ENCODE results near the gene SPDEF.

Gene SPDEF

GRCh38 chr6:34521463-34522285 lies 34.5 kb downstream of the SPDEF start:
- DNase-seq (ENCODE audit: low read depth), result no peak
- no peak for TF ChIP-seq CTCF (conservative IDR thresholded peaks at IDR 0.05; ENCODE audit: low read depth, low read length)
- H3K4me3 ChIP-seq (ENCODE audit: low read depth, low read length), result no peak overlapping the region

- H3K4me3 ChIP-seq (ENCODE audit: low read depth, low read length), result no peak overlapping the region
- TF ChIP-seq CTCF (conservative IDR thresholded peaks at IDR 0.05; ENCODE audit: low read depth, low read length), result no peak
- DNase-seq (ENCODE audit: low read depth), result no peak
Measured at GRCh38 chr6:34520645-34521462, 35.3 kb downstream of the SPDEF start.

- TF ChIP-seq CTCF (conservative IDR thresholded peaks at IDR 0.05; ENCODE audit: low read depth, low read length), result no peak
- no peak overlapping the region for H3K4me3 ChIP-seq (ENCODE audit: low read depth, low read length)
- no peak for DNase-seq (ENCODE audit: low read depth)
Measured at GRCh38 chr6:34519971-34520644, 36.0 kb downstream of the SPDEF start.

GRCh38 chr6:34518669-34519365 lies 37.3 kb downstream of the SPDEF start:
- no peak for DNase-seq (ENCODE audit: low read depth)
- no peak for TF ChIP-seq CTCF (conservative IDR thresholded peaks at IDR 0.05; ENCODE audit: low read depth, low read length)

GRCh38 chr6:34517966-34518365 lies 38.2 kb downstream of the SPDEF start:
- no peak for DNase-seq (ENCODE audit: low read depth)
- no peak overlapping the region for H3K4me3 ChIP-seq (ENCODE audit: low read depth, low read length)
- TF ChIP-seq CTCF (conservative IDR thresholded peaks at IDR 0.05; ENCODE audit: low read depth, low read length), result no peak

More at GRCh38 chr6:34518669-34519365, 37.3 kb downstream of the SPDEF start:
- H3K4me3 ChIP-seq (ENCODE audit: low read depth, low read length), result no peak overlapping the region

GRCh38 chr6:34517461-34517881 lies 38.7 kb downstream of the SPDEF start:
- TF ChIP-seq CTCF (conservative IDR thresholded peaks at IDR 0.05; ENCODE audit: low read depth, low read length), result no peak
- DNase-seq (ENCODE audit: low read depth), result no peak
- no peak overlapping the region for H3K4me3 ChIP-seq (ENCODE audit: low read depth, low read length)

Data from choroid plexus epithelial cell (primary cell).